Posterior cingulate gyrus (tissue), 11 donors: ENCODE data around the gene NOL9.

Experiments used
- DNase-seq, 10 donors: peaks; one replicate each; pipeline versions ENCODE4 v3.0.0 to v3.0.0-alpha.2; 2020 to 2021; ENCODE audit warnings: mixed read lengths in 3 of 10
- intact Hi-C: fragments of 100-400 bp; cut with DNase I; formaldehyde crosslinking; loops from one replicate; pipeline ENCODE4 v1.15.1; 2023

The NOL9 gene

DNA sequence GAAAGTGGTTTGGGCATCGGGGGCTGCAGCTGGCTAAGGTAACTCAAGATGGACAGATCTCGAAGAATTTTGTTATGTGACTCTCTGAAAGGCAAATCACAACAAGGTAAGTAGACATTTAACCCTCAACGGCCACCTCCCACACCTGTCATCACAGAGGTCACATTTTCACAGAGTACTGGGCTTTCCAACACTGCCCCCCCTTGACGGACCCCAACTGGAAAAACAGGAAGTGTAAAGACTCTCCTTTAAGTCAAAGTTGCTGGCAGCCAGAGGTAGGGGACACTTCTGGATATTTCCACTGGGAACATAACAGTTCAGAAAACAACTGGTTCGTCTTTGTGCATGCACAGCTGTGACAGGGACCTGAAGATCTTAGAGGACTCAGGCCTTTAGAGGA lies 22.3 kb downstream of the NOL9 start:
- peak in 2 of 10 donors; percentile 2 to 24 for DNase-seq
- intact Hi-C loops, result no loop called here

DNA sequence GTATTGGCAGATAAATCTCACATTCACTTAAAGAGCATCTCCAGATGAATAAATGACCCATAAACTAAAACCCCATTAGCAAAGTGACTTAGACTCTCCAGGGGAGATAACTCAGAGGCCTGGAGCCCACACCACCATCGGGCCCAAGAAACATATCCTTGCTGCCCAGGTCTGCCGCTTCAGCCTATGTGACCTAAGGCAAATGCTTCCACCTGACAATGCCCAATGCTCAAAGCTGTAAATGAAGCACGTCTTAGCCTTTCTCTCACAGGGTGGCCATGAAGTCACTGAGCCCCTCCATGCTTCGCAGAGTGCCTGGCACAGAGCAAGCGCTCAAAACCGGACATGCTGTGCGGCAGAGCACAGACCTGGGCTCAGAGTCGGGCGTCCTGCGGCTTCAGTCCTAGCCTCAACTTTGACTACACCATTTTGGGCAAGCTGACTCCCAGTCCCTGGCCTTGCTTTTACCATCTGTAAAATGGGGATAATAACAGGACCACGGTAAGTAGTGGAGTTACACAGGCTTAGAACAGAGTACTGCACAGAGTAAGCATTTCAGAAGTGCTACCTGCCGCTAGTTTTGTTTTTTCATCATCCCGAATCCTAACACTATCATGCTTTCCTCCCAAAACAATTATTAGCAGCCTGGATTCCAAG lies 23.7 kb downstream of the NOL9 start:
- DNase-seq, result peak in 2 of 10 donors; percentile 55 to 75

DNA sequence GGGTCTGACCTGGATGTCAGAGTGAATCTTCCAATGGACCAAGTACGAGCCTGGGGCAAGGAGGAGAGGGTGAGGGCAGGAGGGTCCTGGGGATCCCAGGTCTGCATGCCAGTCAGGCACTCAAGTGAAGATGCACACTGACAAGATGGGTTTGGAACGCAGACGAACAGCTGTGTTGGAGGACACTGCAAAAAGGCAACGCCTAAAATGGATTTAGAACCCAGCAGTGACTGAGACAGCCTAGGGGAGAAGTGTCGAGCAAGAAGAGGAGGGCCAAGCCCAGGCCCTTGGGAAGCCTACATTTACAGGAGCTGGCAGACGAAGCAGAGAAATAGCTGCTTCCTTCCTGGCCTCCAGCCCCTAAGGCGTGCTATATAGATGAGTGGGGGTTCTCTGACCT lies 25.8 kb downstream of the NOL9 start:
- intact Hi-C loops, result no loop called here
- DNase-seq, result peak in 2 of 10 donors; percentile 9 to 13

More for the DNA sequence above, 23.7 kb downstream of the NOL9 start:
- intact Hi-C loops, result no loop called here

DNA sequence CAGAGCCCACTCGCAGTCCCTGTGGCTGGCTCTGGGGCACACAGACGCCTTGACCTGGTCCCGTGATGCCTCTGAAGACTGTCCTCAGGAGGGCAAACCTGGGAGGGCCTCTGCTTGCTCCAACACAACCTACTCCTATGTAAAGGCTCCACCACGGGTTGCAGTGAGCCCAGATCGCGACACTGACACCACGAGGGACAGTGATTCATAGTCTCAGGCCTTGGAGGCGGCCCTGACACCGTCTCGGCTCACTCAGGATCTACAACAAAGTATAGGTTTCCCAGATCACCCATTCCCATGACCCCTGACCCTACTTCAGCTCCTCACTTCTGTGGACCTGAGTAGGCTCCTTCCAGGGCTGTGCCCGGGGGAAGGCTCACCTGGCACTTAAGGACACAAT lies 28.0 kb downstream of the NOL9 start:
- DNase-seq, result peak in 2 of 10 donors; percentile 40 to 47
- intact Hi-C loops, result no loop called here

- peak in 2 of 10 donors; percentile 62 to 64 for DNase-seq
- intact Hi-C loops, result loop anchor here (5.0 kb wide), 1 partner anchor 36 kb away; no protein-coding TSS in a partner anchor
These were observed 30.7 kb downstream of the NOL9 start for GRCh38 chr1:6523566-6523965.

DNA sequence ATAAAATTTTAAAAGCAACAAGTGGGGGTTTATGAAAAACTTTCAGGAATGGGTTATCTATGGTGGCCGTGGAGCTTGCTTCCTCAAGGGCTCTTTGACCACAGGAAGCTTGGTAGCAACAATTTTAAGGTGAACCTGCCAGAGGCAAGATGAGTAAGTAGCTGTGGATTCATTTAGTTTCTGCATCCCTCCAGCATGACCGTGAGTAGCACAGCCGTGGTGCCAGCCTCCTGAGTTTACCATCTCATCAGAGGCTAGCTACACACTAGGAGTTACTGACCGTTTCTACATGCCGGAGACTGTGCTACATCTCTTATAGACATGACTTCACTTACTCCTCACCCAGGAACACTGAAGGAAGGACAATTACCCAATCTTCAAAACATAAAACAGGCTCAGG lies 32.8 kb downstream of the NOL9 start:
- intact Hi-C loops, result loop anchor here (5.0 kb wide), 1 partner anchor 34 kb away; no protein-coding TSS in a partner anchor
- peak in 2 of 10 donors; percentile 9 for DNase-seq

GRCh38 chr1:6519935-6520671 lies 34.2 kb downstream of the NOL9 start:
- peak in 8 of 10 donors; percentile 56 to 97 (median 74) for DNase-seq
- intact Hi-C loops, result loop anchor here (5.0 kb wide), 1 partner anchor 33 kb away; no protein-coding TSS in a partner anchor

GRCh38 chr1:6519491-6519934 lies 34.8 kb downstream of the NOL9 start:
- intact Hi-C loops, result no loop called here
- DNase-seq, result peak in 1 of 10 donors; percentile 79

DNA sequence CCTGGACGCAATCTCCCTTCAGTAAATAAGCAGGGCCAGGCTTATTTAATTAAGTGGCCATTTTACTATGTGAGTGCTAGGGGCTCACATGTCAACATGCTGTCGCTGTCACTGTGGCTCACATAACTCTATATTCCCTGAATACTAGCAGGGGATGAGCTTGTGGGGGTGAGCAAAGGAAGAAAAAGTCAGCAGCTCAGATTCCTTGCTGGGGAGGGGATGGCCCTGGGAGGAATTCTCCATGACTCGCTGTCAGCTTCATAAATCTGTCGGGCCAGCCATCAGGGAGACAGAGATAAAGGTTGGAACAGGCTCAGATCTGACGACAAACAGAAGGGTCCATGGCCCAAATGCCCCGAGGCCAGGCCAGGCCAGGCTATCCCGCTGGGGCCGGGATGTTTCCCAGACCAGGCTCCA lies 36.9 kb downstream of the NOL9 start:
- DNase-seq, result peak in 2 of 10 donors; percentile 41 to 75
- intact Hi-C loops, result no loop called here

- intact Hi-C loops, result no loop called here
- peak in 1 of 10 donors; percentile 16 for DNase-seq
These were observed 38.5 kb downstream of the NOL9 start for GRCh38 chr1:6515771-6516170.

- intact Hi-C loops, result no loop called here
- peak in 1 of 10 donors; percentile 61 for DNase-seq
These were observed 41.0 kb downstream of the NOL9 start for GRCh38 chr1:6513320-6513801.

GRCh38 chr1:6512908-6513280 lies 41.4 kb downstream of the NOL9 start:
- intact Hi-C loops, result no loop called here
- DNase-seq, result peak in 1 of 10 donors; percentile 31

DNA sequence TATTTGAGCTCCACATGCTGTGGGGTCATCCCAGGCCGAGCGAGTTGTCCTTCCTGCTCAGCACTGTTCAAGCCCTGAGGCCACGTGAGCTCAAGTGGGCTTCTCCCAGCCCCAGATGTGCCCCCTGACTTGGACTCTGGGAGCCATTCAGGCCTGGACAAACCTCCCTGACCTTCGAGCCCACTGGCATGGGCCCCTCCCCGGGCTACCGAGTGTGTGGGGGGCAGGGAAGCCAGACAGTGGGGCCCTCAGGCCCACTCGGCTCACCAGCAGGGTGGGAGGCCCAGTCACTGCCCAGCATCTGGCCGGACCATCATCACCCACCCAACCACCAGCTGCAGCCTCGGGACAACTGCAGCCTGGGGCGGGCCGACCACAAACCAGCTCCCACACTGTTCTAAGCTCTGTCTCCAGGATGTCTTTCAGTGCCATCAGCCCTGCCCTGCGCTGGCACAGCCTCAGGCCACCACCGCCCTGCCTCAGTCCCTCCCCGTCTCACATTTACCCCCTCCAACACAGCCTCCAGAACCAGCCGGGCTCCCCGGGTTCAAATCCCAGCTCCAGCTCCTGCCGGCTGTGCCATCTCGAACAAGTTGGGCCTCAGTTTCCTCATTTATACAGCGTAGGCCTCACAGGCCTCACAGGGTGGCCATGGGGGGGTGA lies 41.9 kb downstream of the NOL9 start:
- peak in 1 of 10 donors; percentile 49 for DNase-seq
- intact Hi-C loops, result no loop called here

GRCh38 chr1:6511561-6512244 lies 42.6 kb downstream of the NOL9 start:
- DNase-seq, result no peak
- intact Hi-C loops, result no loop called here

- intact Hi-C loops, result no loop called here
These were observed 43.3 kb downstream of the NOL9 start for GRCh38 chr1:6511056-6511455.

DNA sequence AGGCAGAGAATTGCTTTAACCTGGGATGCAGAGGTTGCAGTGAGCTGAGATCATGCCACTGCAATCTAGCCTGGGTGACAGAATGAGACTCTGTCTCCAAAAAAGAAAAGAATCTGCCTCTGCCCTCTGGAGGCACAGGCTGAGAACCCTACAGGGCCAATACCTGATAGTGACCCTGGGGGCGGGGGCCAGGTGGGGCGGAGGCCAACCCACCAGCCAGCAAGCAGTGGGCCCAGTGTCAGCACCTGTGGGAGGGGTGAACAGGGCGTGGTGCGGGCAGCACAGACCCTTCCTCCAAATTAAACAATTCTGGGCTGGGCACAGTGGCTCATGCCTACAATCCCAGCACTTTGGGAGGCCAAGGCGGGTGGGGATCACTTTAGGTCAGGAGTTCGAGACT lies 43.8 kb downstream of the NOL9 start:
- intact Hi-C loops, result no loop called here
- DNase-seq, result no peak

More at GRCh38 chr1:6511056-6511455, 43.3 kb downstream of the NOL9 start:
- no peak for DNase-seq

- intact Hi-C loops, result no loop called here
These were observed 44.4 kb downstream of the NOL9 start for GRCh38 chr1:6509919-6510291.

GRCh38 chr1:6509220-6509918 lies 44.9 kb downstream of the NOL9 start:
- intact Hi-C loops, result no loop called here
- DNase-seq, result no peak

More at GRCh38 chr1:6509919-6510291, 44.4 kb downstream of the NOL9 start:
- DNase-seq, result peak in 1 of 10 donors; percentile 89

DNA sequence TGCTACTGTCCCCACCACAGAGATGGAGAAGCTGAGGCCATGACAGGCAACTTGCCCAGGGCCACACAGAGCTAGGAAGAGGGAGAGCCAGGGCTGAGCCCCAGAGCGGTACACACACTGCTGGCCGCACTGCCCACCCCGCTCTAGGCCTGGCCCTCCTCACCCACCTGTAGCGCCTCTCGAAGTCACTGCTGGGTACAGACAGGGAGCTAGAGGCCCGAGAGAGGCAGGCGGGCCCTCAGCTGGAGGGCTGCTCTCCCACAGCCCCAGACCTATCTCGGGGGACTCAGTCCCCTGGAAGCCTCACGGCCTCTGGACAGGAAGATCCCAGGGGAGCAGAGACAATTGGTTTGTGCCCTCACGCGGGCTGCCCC lies 45.5 kb downstream of the NOL9 start:
- intact Hi-C loops, result no loop called here
- DNase-seq, result no peak
